DMS79 treated with DMSO at 0.1 percent for 48 hours (cell line): Measurements from ENCODE around the gene GPRC5C.
"Not testable (repeated sequence)": the region's sequence is repeated elsewhere in the genome, so short reads cannot be mapped to it uniquely, and the experiment has no call there.

Experiments
- DNase-seq: peaks from one replicate; lab custom pipeline; 2025; lab: John Stamatoyannopoulos, UW

GPRC5C gene

DNA sequence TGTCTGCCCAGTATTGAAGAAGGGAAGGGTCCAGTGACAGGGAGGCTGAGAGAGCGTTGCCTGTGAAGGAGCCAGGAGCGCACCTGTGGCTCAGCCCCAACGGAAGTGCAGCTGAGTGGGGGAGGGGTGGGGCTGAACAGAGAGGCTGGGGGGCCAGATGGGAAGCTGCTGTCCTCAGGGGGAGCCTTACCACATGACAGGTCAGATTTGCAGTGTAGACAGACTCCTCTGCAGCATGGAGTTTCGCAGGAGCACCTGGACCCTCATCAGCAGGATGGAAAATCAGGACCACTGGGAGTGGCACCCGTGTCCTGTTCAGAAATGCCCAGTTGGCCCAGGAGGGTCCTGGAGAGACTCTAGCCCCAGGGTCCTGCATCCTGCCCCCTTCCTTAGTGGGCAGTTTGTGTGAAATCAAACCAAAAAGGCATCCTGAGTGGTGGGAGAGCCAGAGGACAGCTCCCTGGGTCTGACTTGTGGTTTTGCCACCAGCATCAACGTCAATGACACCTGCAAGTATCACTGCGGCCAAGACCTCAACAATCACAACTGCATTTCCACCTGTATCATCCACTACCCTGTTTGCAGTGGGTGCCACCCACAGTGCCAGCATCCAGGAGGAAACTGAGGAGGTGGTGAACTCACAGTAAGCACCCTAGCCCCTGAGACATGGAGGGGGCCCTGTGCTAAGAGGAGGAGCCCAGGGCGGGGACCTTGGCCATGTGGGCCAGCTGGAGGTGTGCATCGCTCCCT lies 42.3 kb downstream of the GPRC5C start:
- no peak for DNase-seq

DNA sequence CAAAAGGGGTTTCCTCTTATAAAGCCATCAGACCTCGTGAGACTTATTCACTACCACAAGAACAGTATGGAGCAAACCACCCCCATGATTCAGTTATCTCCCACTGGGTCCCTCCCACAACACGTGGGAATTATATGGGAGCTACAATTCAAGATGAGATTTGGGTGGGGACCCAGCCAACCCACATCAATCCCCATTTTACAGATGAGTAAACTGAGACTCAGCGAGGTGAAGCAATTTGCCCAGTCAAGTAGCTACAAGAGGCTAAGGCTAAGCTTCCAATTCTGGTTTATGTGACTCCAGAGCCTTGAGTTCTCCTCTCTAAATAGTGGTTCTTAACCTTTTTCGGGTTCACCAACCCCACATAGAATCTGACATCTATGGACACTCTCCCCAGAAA lies 43.3 kb downstream of the GPRC5C start:
- no peak for DNase-seq

DNA sequence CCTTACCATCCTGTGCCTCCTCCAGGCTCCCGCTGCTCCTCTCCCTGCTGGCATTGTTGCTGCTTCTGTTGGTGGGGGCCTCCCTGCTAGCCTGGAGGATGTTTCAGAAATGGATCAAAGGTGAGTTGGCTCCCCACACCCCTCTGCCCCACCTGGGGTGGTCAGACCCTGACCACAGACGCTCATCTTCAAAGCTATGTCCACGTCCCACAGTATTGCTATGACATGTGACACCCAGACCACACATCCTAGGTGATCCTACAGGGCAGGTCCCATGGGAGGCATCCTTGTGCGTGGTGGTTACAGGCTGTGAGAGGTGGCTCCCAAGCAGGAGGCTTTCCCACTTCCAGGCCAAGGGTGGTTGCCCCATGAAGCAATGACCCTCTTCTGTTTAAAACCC lies 45.5 kb downstream of the GPRC5C start:
- DNase-seq = no peak

DNA sequence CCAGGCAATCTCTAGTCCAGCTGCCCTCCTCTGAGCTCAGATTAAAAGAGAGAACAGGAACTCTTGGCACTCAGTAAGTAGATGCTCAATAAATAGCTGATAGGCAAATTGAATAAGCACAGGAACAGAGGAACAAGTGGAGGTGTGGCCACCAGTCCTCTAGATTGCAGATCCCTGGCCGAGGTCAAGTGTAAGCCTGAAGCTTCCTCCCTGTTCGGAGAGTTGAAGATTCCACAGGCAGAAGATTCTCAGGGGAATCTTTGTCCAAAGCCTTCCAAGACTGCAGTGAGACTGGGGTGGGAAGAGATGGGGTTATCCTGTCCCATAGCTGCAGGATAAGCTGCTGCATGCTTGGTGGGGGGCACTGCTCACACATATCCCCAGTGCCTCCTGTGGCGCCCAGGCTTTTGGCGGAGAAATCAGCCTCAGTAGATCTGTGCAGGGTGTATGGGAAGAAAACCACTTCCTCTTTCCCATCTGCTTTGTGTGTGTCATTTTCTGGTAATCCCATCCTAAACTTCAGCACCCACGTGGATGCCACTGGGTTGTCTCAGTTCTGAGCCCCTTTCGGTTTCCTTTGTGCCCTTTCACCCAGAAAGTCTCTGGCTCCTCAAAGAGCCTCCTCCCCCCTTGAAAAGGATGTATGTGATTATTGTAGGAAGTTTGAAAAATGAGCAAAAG lies 46.7 kb downstream of the GPRC5C start:
- DNase-seq = no peak

DNA sequence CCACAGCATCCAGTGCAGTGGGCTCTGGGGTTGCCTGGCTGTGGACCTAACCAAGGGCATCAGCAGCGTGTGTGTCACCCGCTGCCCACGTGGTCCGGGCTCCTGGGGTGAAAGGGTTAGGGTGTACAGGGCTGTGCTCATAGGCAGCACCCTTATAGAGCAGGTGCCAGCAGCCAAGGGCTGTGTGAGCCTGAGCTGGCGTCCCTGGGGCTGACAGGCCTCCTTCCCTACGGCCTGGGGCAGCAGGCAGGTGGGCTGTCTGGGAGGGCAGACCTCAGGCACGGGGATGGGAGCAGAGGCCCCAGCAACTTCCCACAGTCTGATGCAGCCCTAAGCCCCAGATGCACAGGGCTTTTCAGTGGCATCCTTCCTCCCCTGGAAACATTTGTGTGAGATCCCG lies 48.4 kb downstream of the GPRC5C start:
- DNase-seq = no peak

DNA sequence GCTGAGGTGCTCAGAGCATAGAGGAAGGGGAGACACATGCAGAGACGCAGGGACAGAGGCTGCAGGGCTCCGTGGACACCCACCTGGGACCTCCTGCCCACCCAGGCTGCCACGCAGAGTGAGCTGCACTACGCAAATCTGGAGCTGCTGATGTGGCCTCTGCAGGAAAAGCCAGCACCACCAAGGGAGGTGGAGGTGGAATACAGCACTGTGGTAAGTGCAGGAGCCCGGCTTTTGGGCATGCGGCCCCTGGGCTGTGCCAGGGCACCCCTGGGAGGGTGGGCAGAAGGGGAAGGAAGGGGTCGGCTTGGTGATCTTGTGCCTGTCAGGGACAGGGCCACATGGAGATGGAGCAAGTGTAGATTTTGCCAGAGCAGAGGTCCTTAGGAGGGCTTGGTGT lies 49.7 kb downstream of the GPRC5C start:
- no peak for DNase-seq

DNA sequence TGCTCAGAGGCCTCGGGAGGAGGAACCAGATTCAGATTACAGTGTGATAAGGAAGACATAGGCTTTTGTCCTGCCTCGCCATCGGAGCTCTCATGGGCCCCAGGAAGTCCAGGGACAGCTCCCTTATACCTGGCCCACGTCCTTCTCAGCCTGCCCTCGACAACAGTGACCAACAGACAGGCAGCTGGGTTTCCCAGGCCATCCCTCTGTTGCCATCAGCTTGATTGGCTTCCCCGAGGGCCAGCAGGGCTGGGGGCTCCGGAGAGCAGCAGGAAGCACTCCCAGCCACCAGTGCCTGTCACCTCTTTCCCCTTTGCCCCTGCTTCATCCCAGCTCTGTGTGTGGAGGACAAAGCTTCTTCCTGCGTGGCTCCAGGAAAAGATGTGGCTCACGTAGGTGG lies 52.2 kb downstream of the GPRC5C start:
- DNase-seq = no peak

DNA sequence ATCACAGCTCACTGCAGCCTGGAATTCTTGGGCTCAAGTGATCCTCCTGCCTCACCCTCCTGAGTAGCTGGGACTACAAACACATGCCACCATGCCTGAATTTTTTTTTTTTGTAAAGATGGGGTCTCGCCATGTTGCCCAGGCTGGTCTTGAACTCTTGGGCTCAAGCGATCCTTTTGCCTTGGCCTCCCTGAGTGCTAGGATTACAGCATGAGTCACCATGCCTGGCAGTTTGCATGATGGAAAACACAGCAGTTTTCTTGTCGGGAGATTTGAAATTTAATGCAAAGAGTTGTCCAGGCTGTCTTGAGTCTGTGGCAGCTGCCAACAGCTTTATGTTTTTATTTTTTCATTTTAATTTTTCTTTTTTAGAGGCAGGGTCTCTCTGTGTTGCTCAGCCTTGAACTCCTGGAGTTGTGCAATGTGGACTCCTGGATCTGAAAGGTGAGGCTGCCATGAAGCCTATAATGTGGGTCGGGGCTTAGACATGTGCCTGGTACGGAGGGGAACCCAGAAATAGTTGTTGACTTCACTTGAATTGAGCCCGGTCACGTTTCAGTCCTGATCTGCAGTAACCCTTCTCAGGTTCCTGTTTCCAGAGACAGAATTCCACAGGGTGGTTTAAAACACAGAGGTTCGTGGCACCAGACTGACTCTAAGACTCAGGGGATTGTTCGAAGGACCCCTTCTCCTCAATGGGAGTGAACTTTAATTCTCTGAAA lies 53.3 kb downstream of the GPRC5C start:
- DNase-seq = no peak

DNA sequence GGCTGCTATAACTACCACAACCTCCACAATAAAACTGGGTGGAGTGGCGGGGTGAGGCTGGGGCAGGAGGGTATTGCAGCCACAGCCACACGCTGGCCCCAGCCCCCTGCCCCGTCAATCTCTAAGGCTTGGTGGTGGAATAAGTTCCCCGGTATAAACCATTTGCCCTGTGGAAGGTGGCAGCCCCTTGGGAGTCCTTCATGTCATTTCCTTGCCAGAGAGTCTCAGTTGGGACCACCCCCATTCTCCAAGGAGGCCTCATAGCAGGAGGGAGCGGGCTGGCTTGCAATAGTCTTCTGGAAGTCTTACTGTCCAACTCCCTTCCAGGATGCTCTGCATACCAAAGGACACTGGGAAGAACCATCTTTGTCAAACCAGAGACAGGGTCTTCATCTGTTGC lies 54.0 kb downstream of the GPRC5C start:
- DNase-seq = no peak

DNA sequence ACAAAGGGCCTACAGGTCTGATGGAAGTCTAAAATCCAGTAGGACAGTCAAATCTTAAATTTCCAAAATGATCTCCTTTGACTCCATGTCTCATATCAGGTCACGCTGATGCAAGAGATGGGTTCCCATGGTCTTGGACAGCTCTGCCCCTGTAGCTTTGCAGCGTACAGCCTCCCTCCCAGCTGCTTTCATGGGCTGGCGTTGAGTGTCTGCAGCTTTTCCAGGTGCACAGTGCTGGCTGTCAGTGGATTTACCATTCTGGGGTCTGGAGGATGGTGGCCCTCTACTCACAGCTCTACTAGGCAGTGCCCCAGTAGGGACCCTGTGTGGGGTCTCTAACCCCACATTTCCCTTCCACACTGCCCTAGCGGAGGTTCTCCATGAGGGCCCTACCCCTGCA lies 56.4 kb downstream of the GPRC5C start:
- not testable (repeated sequence) for DNase-seq

DNA sequence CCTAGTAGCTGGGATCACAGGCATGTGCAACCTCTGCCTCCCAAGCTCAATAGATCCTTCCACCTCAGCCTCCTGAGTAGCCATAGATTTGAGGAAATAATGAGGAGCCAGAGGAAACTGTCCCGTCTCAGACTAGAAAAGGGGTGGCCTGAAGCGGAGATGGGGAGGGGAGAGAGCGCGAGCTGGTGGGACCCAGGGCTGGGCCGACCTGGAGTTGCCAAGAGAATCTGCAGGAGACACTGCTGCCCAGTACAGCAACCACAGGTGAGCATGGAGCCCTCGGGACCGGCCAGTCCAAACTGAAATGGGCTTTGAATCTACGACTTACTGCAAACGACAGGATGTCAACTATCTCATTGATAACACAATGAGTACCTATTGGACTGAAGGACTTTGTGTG lies 58.8 kb downstream of the GPRC5C start:
- DNase-seq = no peak

DNA sequence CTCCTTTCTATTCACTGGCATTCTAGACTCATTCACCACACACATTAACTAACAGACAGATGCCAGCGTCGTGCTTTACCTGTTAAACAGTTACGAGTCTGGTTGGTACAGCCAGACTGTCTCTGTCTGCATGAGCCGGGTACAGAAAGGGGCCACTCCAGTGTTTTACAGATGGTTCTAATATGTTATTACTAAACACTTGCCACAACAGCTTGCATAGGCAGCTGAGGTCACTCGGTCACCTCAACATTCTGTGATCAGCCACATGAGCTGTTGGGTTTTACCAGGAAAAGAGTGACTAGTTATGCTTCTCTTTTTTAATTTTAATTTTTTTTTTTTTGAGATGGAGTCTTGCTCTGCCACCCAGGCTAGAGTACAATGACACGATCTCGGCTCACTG lies 59.7 kb downstream of the GPRC5C start:
- no peak for DNase-seq

DNA sequence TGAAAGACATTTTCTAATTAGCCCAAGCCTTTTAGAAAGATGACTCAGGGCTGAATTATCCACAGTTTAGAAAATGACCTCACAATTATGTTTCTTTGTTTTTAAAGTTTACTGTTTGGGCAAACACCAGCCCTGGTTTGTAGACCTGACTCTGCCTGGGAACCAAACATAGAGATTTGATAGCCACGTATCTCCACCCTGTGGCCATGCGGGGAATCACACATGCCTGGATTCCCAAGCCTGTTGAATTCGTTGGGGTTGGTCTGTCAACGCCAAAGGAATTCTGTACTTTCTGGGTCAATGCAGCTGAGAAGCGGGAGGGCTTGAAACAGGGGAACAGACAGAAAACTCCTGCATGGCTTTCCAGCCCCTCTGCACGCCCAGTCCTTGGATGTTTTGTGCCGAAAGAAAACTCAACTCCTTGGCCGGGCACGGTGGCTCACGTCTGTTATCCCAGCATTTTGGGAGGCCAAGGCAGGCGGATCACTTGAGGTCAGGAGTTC lies 61.5 kb downstream of the GPRC5C start:
- peak; percentile 8 for DNase-seq
